WTC11 (cell line): ENCODE results near the gene BMPER. TPM values are rescaled to one million over a fixed set of nuclear protein-coding genes. Genes with fewer than 3 reads are reported as not detected.

Source experiments
- ATAC-seq: fragments of 200-7000 bp; cut with Tn5 transposase; 2 replicates; pipeline ENCODE4 v1.10.0; 2021; ENCODE audit warnings: mild to moderate bottlenecking, moderate library complexity
- CTCF ChIA-PET: fragments of 300-600 bp; sonication (Branson Sonifier 250); formaldehyde crosslinking; loops from one replicate; lab custom pipeline; 2021; ENCODE audit warnings: antibody characterized with exemption; lab: Charles Lee
- POLR2A ChIA-PET: fragments of 350-600 bp; sonication (Branson Sonifier 250); formaldehyde crosslinking; loops from one replicate; lab custom pipeline; 2021; ENCODE audit warnings: antibody characterized with exemption; lab: Charles Lee
- DNase-seq: peaks from one replicate; pipeline ENCODE4 v3.0.0; 2021; ENCODE audit warnings: low spot score
- H3K27ac Mint-ChIP-seq: 2 replicates; pipeline ENCODE4 v1.8.0; 2021; ENCODE audit warnings: mixed read lengths
- H3K27me3 Mint-ChIP-seq: 2 replicates; pipeline ENCODE4 v1.8.0; 2021; ENCODE audit warnings: low read depth, mild to moderate bottlenecking, moderate library complexity, mixed read lengths
- H3K36me3 Mint-ChIP-seq: 2 replicates; pipeline ENCODE4 v1.8.0; 2021; ENCODE audit warnings: mixed read lengths
- H3K4me1 Mint-ChIP-seq: 2 replicates; pipeline ENCODE4 v1.8.0; 2022; ENCODE audit warnings: mixed read lengths
- H3K4me3 Mint-ChIP-seq: 2 replicates; pipeline ENCODE4 v1.8.0; 2021; ENCODE audit warnings: mild to moderate bottlenecking, moderate library complexity, mixed read lengths
- H3K9me3 Mint-ChIP-seq: 2 replicates; pipeline ENCODE4 v1.8.0; 2021; ENCODE audit warnings: mixed read lengths
- CTCF ChIP-seq: fragments of 200-600 bp; IDR thresholded peaks from 2 replicates; pipeline ENCODE4 v1.8.0; 2022; ENCODE audit warnings: antibody characterized with exemption
- EMX1 ChIP-seq: fragments of 250-450 bp; sonication (Bioruptor Pico); IDR thresholded peaks from 2 replicates; pipeline ENCODE4 v1.8.0; 2021; ENCODE audit warnings: mild to moderate bottlenecking
- ERG ChIP-seq: fragments of 250-450 bp; sonication (Bioruptor Pico); IDR thresholded peaks from 2 replicates; pipeline ENCODE4 v1.8.0; 2021; ENCODE audit warnings: mild to moderate bottlenecking
- FOXJ3 ChIP-seq: sonication (generic); formaldehyde crosslinking; IDR thresholded peaks from 2 replicates; pipeline ENCODE4 v1.9.0; 2021; ENCODE audit warnings: missing genetic modification reagents, mild to moderate bottlenecking, borderline replicate concordance
- FOXK1 ChIP-seq: sonication (generic); formaldehyde crosslinking; IDR thresholded peaks from 2 replicates; pipeline ENCODE4 v1.8.0; 2022; ENCODE audit warnings: mild to moderate bottlenecking, moderate library complexity, missing genetic modification reagents
- HMGA2 ChIP-seq: fragments of 250-450 bp; sonication (Bioruptor Pico); IDR thresholded peaks from 2 replicates; pipeline ENCODE4 v1.4.0; 2021; ENCODE audit warnings: mild to moderate bottlenecking, moderate library complexity
- HMGXB4 ChIP-seq: sonication (generic); formaldehyde crosslinking; IDR thresholded peaks from 2 replicates; pipeline ENCODE4 v1.8.1; 2023; ENCODE audit warnings: mild to moderate bottlenecking, moderate library complexity, missing genetic modification reagents
- IRF1 ChIP-seq: sonication (generic); formaldehyde crosslinking; IDR thresholded peaks from 2 replicates; pipeline ENCODE4 v1.8.0; 2023; ENCODE audit warnings: missing genetic modification reagents
- JAZF1 ChIP-seq: fragments of 250-450 bp; sonication (Bioruptor Pico); IDR thresholded peaks from 2 replicates; pipeline ENCODE4 v1.9.0; 2021; ENCODE audit warnings: moderate library complexity, mild to moderate bottlenecking, inconsistent platforms
- PRDM15 ChIP-seq: sonication (generic); formaldehyde crosslinking; IDR thresholded peaks from 2 replicates; pipeline ENCODE4 v1.8.0; 2022; ENCODE audit warnings: missing genetic modification reagents
- RELA ChIP-seq: sonication (generic); formaldehyde crosslinking; IDR thresholded peaks from 2 replicates; pipeline ENCODE4 v1.8.1; 2022; ENCODE audit warnings: missing genetic modification reagents, mild to moderate bottlenecking, borderline replicate concordance
- SMAD4 ChIP-seq: sonication (generic); formaldehyde crosslinking; IDR thresholded peaks from 2 replicates; pipeline ENCODE4 v1.8.0; 2022; ENCODE audit warnings: mild to moderate bottlenecking, missing genetic modification reagents
- STAT6 ChIP-seq: sonication (generic); formaldehyde crosslinking; conservative IDR thresholded peaks from 2 replicates; pipeline ENCODE4 v1.8.1; 2023; ENCODE audit warnings: mild to moderate bottlenecking, low read depth, missing genetic modification reagents, moderate library complexity
- TEAD1 ChIP-seq: sonication (generic); formaldehyde crosslinking; IDR thresholded peaks from 2 replicates; pipeline ENCODE4 v1.8.0; 2022; ENCODE audit warnings: mild to moderate bottlenecking, missing genetic modification reagents
- TP53 ChIP-seq: sonication (generic); formaldehyde crosslinking; IDR thresholded peaks from 2 replicates; pipeline ENCODE4 v1.8.1; 2023; ENCODE audit warnings: mild to moderate bottlenecking, missing genetic modification reagents
- USF2 ChIP-seq: sonication (generic); formaldehyde crosslinking; IDR thresholded peaks from 2 replicates; pipeline ENCODE4 v1.8.1; 2023; ENCODE audit warnings: mild to moderate bottlenecking, missing genetic modification reagents, moderate library complexity
- ZNF121 ChIP-seq: sonication (generic); formaldehyde crosslinking; IDR thresholded peaks from 2 replicates; pipeline ENCODE4 v1.8.0; 2023; ENCODE audit warnings: missing genetic modification reagents
- ZNF138 ChIP-seq: sonication (generic); formaldehyde crosslinking; conservative IDR thresholded peaks from 2 replicates; pipeline ENCODE4 v1.8.1; 2022; ENCODE audit warnings: mild to moderate bottlenecking, moderate library complexity, missing genetic modification reagents
- ZNF512 ChIP-seq: sonication (generic); formaldehyde crosslinking; IDR thresholded peaks from 2 replicates; pipeline ENCODE4 v1.8.1; 2022; ENCODE audit warnings: missing genetic modification reagents, borderline replicate concordance
- ZSCAN18 ChIP-seq: fragments of 250-450 bp; sonication (Bioruptor Pico); IDR thresholded peaks from 2 replicates; pipeline ENCODE4 v2.1.2; 2022; ENCODE audit warnings: mild to moderate bottlenecking, moderate library complexity
- total RNA-seq: library from RNA; stranded (reverse); gene quantifications from 3 replicates; pipeline ENCODE4 v1.2.3, GENCODE V29; 2021

Gene BMPER
- total RNA-seq, 1 experiment from 2014 or later: 1.9 TPM

GRCh38 chr7:33901847-33902246 is 3.5 kb upstream of the BMPER start:
- TF ChIP-seq PRDM15 (CRISPR knock-in tag): no peak
- TF ChIP-seq FOXK1 (CRISPR knock-in tag): no peak
- TF ChIP-seq TEAD1 (CRISPR knock-in tag): no peak
- no peak for TF ChIP-seq ZNF121 (CRISPR knock-in tag)
- TF ChIP-seq ZNF512: no peak
- no peak for TF ChIP-seq HMGXB4 (CRISPR knock-in tag)
- no peak for TF ChIP-seq ZNF138
- no peak for TF ChIP-seq SMAD4 (CRISPR knock-in tag)
- TF ChIP-seq ERG: no peak
- no peak for TF ChIP-seq JAZF1 (CRISPR knock-in tag)
- TF ChIP-seq RELA: no peak
- H3K4me1 Mint-ChIP-seq: peaks cover 45% of the 10 kb centered on the region
- H3K36me3 Mint-ChIP-seq: no peaks in the 10 kb centered on the region
- H3K27ac Mint-ChIP-seq: no peak overlapping the region
- POLR2A ChIA-PET: no interaction called here
- H3K4me3 Mint-ChIP-seq: no peak overlapping the region
- DNase-seq: peak; percentile 30
- peak; percentile 19 for ATAC-seq
- CTCF ChIA-PET: interaction anchor here (0.5 to 1.4 kb wide), 8 partner anchors 14 to 125 kb away, joined by 3 to 17 read pairs (median 4); no protein-coding TSS in a partner anchor
- H3K9me3 Mint-ChIP-seq: peaks cover 5% of the 10 kb centered on the region; the same call in 1 of the 2 replicates
- peaks cover 44% of the 10 kb centered on the region for H3K27me3 Mint-ChIP-seq

- ATAC-seq: no peak
- no peak overlapping the region for H3K27ac Mint-ChIP-seq
- no peak for DNase-seq
- H3K4me1 Mint-ChIP-seq: peaks cover 36% of the 10 kb centered on the region
- H3K9me3 Mint-ChIP-seq: peaks cover 5% of the 10 kb centered on the region; the same call in 1 of the 2 replicates
- H3K27me3 Mint-ChIP-seq: peaks cover 53% of the 10 kb centered on the region
- CTCF ChIA-PET: interaction anchor here (0.8 to 3.2 kb wide), 5 partner anchors 15 to 80 kb away, joined by 3 to 70 read pairs (median 4); no protein-coding TSS in a partner anchor
- POLR2A ChIA-PET: no interaction called here
- peak overlapping the region; percentile 47 for H3K4me3 Mint-ChIP-seq
- H3K36me3 Mint-ChIP-seq: no peaks in the 10 kb centered on the region
- TF ChIP-seq FOXJ3 (CRISPR knock-in tag): no peak
- no peak for TF ChIP-seq HMGA2
- no peak for TF ChIP-seq IRF1 (CRISPR knock-in tag)
- TF ChIP-seq TP53: no peak
- no peak for TF ChIP-seq USF2
- no peak for TF ChIP-seq STAT6
- no peak for TF ChIP-seq ZSCAN18 (CRISPR knock-in tag)
- no peak for TF ChIP-seq CTCF
- TF ChIP-seq ZNF121 (CRISPR knock-in tag): no peak
- TF ChIP-seq EMX1 (CRISPR knock-in tag): no peak
These were observed 2.6 kb upstream of the BMPER start for GRCh38 chr7:33902746-33903145.
